ENCODE measurements around the gene TIAM2. TPM values are rescaled to one million over a fixed set of nuclear protein-coding genes. Genes with fewer than 3 reads are reported as not detected.

Gene TIAM2
- total RNA-seq = 10 to 100 TPM in 3 of 4 donors, 1 to 10 TPM in 1; 8.6 to 17.0 (median 14.8) TPM

DNA sequence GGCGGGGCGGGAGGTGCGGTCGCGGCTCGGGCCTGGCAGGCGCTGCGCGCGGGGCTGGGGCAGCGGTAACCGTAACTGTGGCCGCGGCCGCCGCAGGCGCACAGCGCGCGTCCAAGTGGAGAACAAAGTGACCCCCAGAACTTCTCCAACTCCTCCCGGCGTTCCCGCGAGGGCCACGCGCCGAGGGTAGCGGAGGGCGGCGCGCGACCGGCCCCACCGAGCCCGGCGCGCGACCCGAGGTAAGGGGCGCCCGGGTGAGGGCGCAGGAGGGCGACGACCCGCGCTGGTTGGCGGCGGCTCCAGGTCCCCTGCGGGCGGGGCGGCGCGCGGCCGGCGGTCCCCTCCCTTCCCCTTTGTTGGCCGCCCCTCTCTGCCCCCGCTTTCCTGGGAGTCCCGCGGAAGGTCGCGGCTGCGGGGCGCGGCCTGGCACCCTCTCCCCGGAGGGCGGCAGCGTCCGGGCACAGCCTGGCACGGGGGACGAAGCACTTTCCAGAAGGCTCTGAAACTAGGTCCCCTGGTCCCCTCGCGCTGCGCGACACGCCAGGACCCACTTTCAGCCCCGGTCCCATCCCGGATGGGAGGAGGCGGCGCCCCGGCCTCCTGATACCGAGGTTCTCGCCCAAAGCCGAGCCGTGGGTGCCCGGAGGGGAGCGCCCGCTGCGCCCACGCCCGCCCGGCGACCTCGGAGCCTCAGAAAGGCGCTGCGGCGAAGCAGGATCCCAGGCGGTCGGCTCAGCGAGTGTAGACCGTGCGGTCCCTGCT, at the start of gene TIAM2:
Gene TIAM2, plus strand, starts transcription at position 62 of the 762 bp plus-strand sequence. CDS start 133,909 bp downstream, outside the sequence.
- no peak within 1 kb of the TSS for H3K27ac ChIP-seq (replicated peaks in 1 of 4)
- WGBS = under 1% methylated on average over 25 of the region's 102 CpGs
- peaks cover 0 to 32% (median 0%) of the 10 kb centered on the region in 4 donors for H3K27me3 ChIP-seq
- peaks cover 10 to 17% (median 16%) of the 10 kb centered on the region in 4 donors for H3K4me1 ChIP-seq
- H3K36me3 ChIP-seq = no peaks in the 10 kb centered on the region
- intact Hi-C loops (cut with DNase I) = no loop called here
- TF ChIP-seq POLR2AphosphoS5 (IDR thresholded peaks at IDR 0.05) (no peak), EP300 (IDR thresholded peaks at IDR 0.05) (no peak), POLR2A (IDR thresholded peaks at IDR 0.05; ENCODE audit: low read depth) (no peak)
- TF ChIP-seq, protein P1, sequence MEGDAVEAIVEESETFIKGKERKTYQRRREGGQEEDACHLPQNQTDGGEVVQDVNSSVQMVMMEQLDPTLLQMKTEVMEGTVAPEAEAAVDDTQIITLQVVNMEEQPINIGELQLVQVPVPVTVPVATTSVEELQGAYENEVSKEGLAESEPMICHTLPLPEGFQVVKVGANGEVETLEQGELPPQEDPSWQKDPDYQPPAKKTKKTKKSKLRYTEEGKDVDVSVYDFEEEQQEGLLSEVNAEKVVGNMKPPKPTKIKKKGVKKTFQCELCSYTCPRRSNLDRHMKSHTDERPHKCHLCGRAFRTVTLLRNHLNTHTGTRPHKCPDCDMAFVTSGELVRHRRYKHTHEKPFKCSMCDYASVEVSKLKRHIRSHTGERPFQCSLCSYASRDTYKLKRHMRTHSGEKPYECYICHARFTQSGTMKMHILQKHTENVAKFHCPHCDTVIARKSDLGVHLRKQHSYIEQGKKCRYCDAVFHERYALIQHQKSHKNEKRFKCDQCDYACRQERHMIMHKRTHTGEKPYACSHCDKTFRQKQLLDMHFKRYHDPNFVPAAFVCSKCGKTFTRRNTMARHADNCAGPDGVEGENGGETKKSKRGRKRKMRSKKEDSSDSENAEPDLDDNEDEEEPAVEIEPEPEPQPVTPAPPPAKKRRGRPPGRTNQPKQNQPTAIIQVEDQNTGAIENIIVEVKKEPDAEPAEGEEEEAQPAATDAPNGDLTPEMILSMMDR (IDR thresholded peaks at IDR 0.05) = no peak
- no peak for DNase-seq (ENCODE audit: extremely low spot score)
- peak within 1 kb of the TSS; percentile 56 to 63 (median 58) for H3K4me3 ChIP-seq
- H3K9me3 ChIP-seq = no peaks in the 10 kb centered on the region

DNA sequence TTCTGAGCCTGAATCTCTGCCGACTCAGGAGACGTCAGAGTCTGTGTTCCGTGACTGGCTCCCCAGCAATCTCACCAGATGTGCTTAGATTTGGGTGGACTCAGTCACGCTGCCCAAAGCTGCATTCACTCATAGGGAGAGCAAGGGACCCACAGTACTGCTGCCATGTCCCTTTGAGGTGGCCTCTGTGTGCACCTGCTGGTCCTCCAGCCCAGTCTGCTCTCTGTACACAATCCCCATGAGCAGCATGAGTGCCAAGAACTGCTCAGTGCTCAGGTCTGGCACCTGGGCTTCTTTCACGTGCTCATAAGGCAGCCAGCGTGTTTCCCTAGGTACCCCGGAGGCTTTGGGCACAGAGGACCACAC, 44.2 kb upstream of the TIAM2 start:
- TF ChIP-seq POLR2AphosphoS5 (IDR thresholded peaks at IDR 0.05) (no peak), POLR2A (IDR thresholded peaks at IDR 0.05; ENCODE audit: low read depth) (no peak), EP300 (IDR thresholded peaks at IDR 0.05) (no peak)
- TF ChIP-seq, protein P1 (IDR thresholded peaks at IDR 0.05) = no peak
- H3K36me3 ChIP-seq = peaks cover 3 to 31% (median 26%) of the 10 kb centered on the region in 4 donors
- WGBS = 94% methylated on average over 5 of the region's 7 CpGs

DNA sequence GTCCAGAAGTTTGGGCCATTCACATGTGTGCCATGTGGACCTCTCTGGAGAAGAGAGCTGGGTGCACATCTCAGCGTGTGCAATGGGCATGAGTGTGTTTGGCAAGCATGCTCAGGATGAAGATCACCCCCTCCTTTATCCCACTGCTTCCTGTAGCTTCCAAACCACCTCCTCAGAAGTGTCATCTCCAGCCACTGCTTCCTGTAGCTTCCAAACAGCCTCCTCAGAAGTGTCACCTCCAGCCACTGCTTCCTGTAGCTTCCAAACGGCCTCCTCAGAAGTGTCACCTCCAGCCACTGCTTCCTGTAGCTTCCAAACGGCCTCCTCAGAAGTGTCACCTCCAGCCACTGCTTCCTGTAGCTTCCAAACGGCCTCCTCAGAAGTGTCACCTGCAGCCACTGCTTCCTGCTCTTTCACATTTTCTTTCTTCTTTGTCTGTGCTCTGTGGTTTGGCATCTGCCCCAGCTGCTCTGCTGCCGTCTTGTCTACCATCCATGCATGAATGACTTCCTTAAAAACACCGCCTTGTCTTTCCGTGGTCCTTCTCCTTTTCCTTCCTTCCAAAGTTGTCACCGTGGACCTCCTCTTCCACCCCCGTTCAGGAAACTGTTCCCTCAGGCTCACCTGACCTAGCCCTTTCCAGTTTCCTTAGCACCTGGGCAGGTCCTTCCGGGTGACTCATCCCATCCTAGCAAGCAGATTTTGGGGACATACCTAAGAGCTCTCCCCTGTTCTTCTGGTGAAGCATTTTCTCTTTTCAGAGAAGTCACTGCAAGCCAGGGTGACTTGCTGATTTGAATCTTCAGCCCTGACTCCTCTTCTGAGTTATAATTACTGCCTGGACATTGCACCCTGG, 43.5 kb upstream of the TIAM2 start:
- H3K4me3 ChIP-seq = no peak overlapping the region
- intact Hi-C loops (cut with DNase I) = no loop called here
- TF ChIP-seq POLR2A (IDR thresholded peaks at IDR 0.05; ENCODE audit: low read depth) = no peak
- no peak for TF ChIP-seq EP300 (IDR thresholded peaks at IDR 0.05)
- TF ChIP-seq, protein P1 (IDR thresholded peaks at IDR 0.05) = no peak
- TF ChIP-seq POLR2AphosphoS5 (IDR thresholded peaks at IDR 0.05) = no peak
- H3K27me3 ChIP-seq = no peaks in the 10 kb centered on the region
- DNase-seq (ENCODE audit: extremely low spot score) = no peak
- no peak overlapping the region for H3K27ac ChIP-seq (replicated peaks in 1 of 4)
- peaks cover 3 to 31% (median 27%) of the 10 kb centered on the region in 4 donors for H3K36me3 ChIP-seq
- no peaks in the 10 kb centered on the region for H3K9me3 ChIP-seq
- WGBS = 68% methylated on average over 10 of the region's 10 CpGs
- no peaks in the 10 kb centered on the region for H3K4me1 ChIP-seq

More for the DNA sequence above, 44.2 kb upstream of the TIAM2 start:
- H3K27ac ChIP-seq (replicated peaks in 1 of 4) = no peak overlapping the region
- H3K27me3 ChIP-seq = no peaks in the 10 kb centered on the region
- intact Hi-C loops (cut with DNase I) = no loop called here
- DNase-seq (ENCODE audit: extremely low spot score) = no peak
- no peak overlapping the region for H3K4me3 ChIP-seq
- no peaks in the 10 kb centered on the region for H3K4me1 ChIP-seq
- no peaks in the 10 kb centered on the region for H3K9me3 ChIP-seq

DNA sequence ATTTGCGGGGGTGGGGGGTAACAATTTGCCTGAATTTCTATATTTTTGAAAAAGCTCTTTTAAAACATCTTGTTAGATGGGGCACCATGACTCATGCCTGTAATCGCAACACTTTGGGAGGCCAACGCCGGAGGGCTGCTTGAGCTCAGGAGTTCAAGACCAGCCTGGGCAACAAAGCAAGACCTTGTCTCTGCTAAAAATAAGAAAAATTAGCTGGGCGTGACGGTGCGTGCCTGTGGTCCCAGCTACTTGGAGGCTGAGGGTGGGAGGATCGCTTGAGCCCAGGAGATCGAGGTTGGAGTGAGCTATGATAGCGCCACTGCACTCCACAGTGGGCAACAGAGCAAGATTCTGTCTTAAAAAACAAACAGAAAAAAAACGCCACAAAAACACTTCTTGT, 41.5 kb upstream of the TIAM2 start:
- H3K4me3 ChIP-seq = no peak overlapping the region
- TF ChIP-seq, protein P1 (IDR thresholded peaks at IDR 0.05) = no peak
- TF ChIP-seq POLR2AphosphoS5 (IDR thresholded peaks at IDR 0.05) (no peak), EP300 (IDR thresholded peaks at IDR 0.05) (no peak), POLR2A (IDR thresholded peaks at IDR 0.05; ENCODE audit: low read depth) (no peak)
- H3K36me3 ChIP-seq = peaks cover 3 to 34% (median 26%) of the 10 kb centered on the region in 4 donors
- no peaks in the 10 kb centered on the region for H3K4me1 ChIP-seq
- DNase-seq (ENCODE audit: extremely low spot score) = no peak
- no peaks in the 10 kb centered on the region for H3K9me3 ChIP-seq
- H3K27ac ChIP-seq (replicated peaks in 1 of 4) = no peak overlapping the region
- H3K27me3 ChIP-seq = no peaks in the 10 kb centered on the region
- intact Hi-C loops (cut with DNase I) = no loop called here
- WGBS = 98% methylated on average over 11 of the region's 11 CpGs

Measured in esophagus muscularis mucosa (tissue), 4 donors.